Inferior parietal cortex (tissue), 1 donor: Measurements from ENCODE around the gene HPCAL1.

ENCODE experiments used
- DNase-seq: peaks from one replicate; pipeline ENCODE4 v3.0.0-alpha.2; 2016; ENCODE audit errors: extremely low spot score

Gene HPCAL1

GRCh38 chr2:10370390-10370789 lies 67.7 kb downstream of the HPCAL1 start:
- no peak for DNase-seq

- DNase-seq, result no peak
Measured at GRCh38 chr2:10370895-10371294, 68.2 kb downstream of the HPCAL1 start.

- no peak for DNase-seq
Measured at GRCh38 chr2:10371441-10372196, 68.9 kb downstream of the HPCAL1 start.

- no peak for DNase-seq
Measured at GRCh38 chr2:10372203-10372861, 69.6 kb downstream of the HPCAL1 start.

DNA sequence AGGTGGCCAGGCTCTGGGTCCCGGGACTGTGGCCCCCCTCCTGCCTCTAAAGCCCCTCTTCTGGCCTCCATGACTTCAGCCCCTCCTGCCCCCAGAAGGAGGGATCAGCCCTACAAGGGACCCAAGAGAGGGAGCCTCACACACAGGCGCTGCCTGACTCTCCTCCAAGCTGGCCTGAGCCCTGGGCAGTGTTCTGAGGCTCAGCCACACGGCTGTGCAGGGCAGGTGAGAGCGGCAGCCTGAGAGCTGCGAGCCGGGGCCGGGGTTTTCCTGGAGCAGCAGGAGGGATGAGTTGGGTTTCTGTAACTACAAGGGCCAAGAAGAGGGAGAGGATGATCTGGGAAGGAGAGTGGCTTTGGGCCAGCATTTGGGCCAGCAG lies 70.1 kb downstream of the HPCAL1 start:
- no peak for DNase-seq

- DNase-seq, result no peak
Measured at GRCh38 chr2:10373931-10374330, 71.2 kb downstream of the HPCAL1 start.

- DNase-seq, result no peak
Measured at GRCh38 chr2:10374362-10374943, 71.7 kb downstream of the HPCAL1 start.

DNA sequence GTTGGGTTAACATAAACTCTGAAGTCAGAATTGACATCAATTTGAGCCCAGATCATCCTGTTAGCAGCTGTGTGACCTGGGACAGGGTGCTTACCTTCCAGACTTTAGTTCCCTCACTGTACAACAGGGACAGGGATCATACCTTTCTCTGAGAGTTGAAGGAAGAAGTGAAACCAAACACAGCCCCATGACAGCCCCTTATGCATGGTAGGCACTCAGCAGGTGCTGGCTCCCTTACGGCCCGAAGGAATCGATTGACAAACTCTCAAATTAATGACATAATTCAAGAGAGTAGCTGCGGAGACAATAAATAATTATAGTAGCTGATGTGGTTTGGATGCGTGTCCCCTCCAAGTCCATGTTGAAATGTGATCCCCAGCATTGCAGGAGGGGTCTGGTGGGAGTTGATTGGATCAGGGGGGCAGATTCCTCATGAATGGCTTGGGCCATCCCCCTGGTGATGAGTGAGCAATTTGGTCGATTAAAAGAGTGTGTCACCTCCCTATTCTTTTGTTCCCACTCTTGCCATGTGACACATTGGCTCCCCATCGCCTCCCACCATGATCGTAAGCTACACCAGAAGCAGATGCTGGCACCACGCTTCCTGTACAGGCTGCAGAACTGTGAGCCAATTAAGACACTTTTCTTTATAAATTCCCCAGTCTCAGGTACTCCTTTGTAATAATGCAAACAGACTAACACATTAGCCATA lies 73.0 kb downstream of the HPCAL1 start:
- DNase-seq, result no peak

- DNase-seq, result no peak
Measured at GRCh38 chr2:10377052-10377746, 74.5 kb downstream of the HPCAL1 start.

DNA sequence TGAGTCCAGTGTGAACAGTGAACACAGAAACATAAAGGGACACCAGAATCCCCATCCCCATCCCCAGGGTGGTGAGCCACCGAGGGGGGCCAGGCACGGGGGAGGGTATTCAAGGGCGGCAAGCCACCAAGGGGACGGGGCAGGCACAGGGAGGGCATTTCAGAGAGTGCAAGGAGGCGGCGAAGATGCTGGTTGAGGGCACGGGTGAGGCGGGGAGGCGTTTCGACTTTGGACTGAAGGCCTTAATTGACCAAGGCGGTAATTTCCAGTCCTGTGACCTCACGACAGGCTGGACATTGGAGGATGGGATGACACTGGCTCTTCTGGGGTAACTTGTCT lies 75.0 kb downstream of the HPCAL1 start:
- no peak for DNase-seq

GRCh38 chr2:10378189-10378588 lies 75.5 kb downstream of the HPCAL1 start:
- DNase-seq, result no peak

DNA sequence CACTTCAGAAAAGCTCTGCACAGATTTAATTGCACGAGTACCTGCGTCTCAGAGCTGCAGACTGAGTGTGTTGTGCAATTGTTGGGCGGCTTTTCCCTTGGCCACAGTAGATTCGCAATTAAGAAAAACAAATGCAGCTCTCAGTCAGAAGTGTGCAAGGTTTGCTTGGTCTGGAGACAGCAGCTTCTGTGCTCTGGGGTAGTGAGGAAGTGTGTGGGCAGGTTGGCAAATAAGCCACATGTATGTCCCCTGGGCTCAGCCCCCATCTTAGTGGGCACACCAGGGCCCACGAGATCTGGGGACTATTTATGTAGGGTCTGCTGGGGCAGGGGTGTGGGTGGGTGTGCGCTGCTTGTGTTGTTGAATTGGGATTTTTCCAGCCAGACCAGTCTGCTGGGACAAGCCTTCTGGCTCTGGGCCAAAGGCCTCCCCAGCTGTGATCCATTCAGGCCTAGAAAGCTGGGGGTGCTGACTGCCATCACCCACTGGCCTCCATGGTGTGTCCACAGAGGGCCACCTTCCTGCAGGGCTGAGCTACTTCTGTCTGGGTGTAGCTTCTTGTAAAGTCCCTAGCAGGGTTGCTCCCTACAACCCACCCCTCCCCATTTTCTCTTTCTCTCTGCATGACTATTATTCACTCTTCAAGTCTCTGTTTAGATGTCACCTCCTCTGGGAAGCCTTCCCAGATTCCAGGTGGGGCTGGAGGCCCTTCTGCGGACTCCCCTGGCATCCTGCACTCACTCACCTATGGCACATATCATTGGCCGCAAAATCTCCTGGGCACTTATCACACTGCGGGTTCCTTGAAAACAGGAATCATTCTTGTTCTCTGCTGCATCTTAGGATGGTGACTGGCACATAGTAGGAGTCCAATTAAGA lies 77.6 kb downstream of the HPCAL1 start:
- DNase-seq, result no peak

DNA sequence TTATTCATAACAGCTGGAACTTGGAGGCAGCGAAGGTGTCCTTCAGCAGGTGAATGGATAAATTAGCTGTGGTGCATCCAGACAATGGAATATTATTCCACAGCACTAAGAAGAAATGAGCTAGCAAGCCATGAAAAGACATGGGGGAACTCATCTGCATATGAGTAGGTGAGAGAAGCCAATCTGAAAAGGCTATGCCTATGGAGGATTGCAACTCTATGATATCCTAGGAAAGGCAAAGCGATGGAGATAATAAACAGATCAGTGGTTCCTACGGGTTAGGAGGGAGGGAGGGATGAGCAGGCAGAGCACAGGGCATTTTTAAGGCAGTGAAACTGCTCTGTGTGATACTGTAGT lies 79.3 kb downstream of the HPCAL1 start:
- DNase-seq, result no peak

DNA sequence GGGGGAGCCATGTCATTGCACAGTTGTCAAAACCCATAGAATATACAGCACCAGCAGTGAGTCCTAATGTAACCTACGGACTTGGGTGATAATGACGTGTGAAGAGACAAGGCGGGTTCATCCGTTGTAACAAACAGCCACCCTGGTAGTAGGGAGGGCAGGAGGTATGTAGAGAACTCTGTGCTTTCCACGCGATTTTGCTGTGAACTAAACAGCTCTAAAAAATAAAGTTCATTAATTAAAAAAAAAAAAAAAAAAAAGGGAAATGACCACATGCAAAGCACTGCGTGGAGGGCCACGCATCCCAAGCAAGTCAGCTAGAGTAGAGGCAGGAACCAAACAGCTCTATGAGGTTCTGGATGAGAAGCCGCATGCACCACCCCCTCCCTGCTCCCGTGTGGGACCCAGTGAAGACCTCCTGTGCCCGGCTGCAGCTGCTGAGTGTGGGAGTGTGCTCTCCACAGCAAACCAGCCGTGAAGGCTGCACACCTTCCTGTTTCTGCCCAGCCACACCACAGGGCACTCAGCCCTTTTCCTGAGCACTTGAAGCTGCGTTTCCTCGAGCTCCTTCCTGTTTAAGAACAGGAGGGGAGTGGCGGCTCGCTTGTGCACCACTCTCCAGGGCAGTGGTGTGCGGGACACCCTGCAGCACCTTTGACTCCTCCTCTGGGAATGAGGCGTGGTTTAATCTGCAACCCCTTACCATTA lies 79.8 kb downstream of the HPCAL1 start:
- no peak for DNase-seq

- DNase-seq, result no peak
Measured at GRCh38 chr2:10383960-10384734, 81.4 kb downstream of the HPCAL1 start.

GRCh38 chr2:10385501-10385900 lies 82.8 kb downstream of the HPCAL1 start:
- DNase-seq, result no peak

DNA sequence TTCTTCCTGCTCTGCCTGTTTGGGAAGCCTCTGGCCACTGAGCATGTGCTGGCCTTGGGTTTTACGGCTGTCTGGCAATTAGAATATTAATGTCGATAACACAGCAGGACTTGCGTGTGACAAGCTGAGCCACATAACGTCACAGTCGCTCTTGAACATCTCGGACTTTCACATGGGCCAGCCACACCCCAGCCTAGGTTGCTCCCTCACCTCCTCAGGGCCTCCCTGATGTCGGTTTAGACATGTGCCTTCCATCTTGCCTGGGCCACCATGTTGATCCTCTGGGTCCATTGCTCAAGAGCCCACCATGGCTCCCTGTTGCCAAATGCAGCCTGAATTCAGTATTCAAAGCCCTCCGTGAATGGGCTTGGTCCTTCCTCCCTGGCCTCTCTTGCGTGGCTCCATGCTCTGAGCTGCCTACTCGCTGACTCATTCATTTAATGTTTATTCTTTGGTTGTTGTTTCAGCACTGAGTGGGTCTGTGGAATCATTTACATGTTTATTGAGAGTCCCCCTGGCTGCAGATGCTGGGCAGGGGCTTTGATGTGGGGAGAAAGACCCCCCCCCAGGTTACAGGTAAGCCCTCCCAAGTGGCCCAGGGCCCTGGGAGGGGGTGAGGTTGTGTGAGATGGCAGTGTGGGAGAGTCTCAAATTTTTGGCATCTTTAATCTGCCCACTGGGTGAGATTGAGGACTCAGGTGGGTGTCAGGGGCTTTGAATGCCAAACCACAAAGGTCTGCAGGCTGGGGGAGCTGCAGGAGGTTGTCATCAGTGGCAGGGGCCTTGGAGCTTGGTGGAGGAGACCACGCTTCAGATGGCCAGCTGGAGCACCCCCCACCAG lies 83.4 kb downstream of the HPCAL1 start:
- no peak for DNase-seq

GRCh38 chr2:10387033-10387432 lies 84.3 kb downstream of the HPCAL1 start:
- DNase-seq, result no peak
